NCI-H1092 (cell line): Measurements from ENCODE around the gene SFXN5.

Experiments used
- DNase-seq: peaks from one replicate; lab custom pipeline; 2025; lab: John Stamatoyannopoulos, UW

SFXN5 gene

GRCh38 chr2:72993147-72993932 is 78.2 kb downstream of the SFXN5 start:
- DNase-seq: no peak

- no peak for DNase-seq
These were observed 78.8 kb downstream of the SFXN5 start for GRCh38 chr2:72992734-72993102.

- no peak for DNase-seq
These were observed 79.4 kb downstream of the SFXN5 start for GRCh38 chr2:72991980-72992733.

DNA sequence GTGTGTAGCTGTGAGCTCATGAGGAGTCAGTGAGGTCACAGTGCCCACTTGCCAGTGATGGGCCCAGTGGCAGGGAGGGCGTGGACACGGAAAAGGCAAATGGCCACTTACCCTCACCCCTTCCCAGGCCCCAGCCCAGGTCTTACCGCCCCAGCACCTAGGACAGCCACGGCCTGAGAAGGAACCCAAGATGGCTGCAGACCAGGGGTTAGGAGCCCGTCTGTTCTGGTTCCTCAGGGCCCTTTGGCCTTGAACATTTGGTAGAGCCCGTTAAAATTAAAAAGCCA is 80.1 kb downstream of the SFXN5 start:
- DNase-seq: no peak

DNA sequence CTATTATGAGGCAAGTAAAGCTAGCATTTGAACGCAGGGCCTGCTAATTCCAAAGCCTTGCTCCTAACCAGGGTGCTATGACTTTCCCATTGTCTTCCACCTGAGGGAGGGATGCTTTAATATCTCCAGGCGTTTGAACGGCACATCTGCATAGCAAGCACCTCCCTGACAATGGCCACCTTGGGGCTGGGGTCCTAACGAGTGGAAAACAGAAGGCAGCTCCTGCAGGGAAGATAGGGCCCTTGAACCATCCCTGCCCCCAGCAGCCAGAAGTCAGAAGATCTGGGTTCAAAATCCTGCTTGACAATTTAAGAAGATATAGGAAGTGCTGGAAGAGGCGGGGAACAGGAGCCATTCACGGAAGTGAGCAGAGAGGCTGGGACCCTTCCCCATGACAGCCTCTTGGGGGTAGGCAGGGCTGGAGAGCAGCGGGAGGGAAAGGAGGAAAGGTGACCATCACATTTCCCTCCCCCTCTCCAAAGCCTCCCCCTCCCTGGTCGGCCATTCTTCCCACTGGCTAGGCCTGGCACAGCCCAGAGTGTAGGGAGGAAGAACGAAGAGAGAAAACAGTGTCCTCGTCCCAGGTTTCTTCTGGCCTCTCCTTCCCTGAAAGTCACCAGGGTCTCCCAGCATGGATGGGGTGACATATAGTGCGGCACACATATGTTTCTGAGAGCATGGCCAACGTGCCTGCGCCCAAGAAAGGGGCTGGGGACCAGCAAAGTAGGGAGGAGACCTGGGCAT is 80.6 kb downstream of the SFXN5 start:
- DNase-seq: no peak

DNA sequence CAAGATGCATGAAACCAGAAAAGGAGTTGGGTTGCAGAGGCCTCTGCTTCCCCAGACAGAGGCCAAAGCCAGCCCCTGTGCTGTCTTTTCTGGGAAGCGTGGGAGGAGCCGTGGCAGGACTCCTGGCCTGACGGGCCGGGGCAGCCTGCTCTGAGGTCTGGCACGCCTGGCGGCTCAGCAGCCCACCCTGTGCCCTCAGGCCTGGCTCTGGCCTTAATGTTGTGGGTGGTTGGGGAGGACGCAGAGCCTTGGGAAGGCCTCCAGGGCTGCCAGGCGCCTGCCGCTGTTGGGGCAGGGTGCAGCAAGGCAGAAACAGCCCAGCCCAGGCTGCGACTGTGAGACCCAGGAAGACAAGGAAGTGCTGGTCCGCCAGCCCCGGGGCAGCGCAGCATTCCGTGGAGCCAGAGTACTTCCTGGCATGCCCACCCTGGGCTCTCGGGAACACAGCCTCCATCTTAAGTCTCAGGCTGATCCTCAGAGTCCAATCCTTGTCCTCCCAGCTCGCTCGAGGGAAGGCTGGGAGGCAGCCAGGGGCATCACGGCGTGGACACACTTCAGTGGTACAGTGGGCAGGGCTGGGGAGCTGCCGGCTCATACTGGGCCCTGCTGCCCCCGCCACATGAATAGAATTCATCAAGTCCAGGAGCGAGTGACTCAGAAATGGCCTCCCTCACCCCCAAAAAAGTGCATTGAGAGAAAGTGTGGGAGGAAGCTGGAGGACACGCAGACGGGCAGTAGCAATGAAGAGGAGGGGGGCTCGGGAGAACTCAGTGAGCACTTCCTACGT is 81.5 kb downstream of the SFXN5 start:
- no peak for DNase-seq

DNA sequence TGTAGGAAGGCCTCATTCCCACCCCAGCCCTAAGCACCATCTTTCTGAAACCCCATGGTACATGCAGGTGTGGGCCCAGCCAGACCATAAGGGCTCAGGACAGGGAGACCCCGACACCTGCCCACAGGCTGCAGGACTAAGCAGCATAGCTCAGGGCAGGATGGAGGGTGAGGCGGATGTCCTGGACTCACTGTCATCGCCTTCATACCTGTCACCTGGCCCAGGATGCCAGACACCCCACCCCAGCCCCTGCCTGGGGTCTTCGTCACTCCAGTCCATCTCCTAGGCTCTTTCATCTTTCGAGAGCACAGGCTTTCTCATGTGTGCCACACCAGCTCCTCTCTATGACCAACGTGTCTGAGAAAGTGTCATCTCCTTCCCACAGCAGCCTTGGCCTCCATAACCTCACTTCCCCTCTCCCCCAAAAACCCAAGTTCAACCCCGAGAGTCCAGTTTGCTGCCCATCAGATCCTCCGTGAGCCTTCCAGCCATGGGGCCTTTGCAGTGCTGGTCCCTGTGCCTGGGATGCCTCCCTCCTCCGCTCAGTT is 82.7 kb downstream of the SFXN5 start:
- DNase-seq: no peak

DNA sequence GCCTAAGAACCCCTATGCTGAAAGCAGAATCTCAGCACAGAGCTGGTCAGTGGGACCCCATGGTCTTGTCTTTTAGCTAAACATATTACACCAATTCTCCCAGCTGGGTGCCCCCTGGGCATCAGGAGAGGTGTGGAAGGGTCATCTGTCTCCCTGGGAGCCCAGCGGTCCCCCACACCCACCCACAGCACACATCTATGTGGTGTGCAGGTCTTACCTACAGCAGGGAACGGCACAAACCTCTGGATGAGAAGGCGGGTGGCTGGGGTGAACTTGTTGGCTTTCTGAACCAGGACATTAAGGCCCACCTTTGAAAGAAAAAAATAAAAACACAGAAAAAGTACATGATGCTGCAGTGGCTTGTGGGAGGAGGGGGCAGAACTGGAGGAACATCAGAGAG is 83.5 kb downstream of the SFXN5 start:
- DNase-seq: no peak

- DNase-seq: no peak
These were observed 85.4 kb downstream of the SFXN5 start for GRCh38 chr2:72985891-72986683.

DNA sequence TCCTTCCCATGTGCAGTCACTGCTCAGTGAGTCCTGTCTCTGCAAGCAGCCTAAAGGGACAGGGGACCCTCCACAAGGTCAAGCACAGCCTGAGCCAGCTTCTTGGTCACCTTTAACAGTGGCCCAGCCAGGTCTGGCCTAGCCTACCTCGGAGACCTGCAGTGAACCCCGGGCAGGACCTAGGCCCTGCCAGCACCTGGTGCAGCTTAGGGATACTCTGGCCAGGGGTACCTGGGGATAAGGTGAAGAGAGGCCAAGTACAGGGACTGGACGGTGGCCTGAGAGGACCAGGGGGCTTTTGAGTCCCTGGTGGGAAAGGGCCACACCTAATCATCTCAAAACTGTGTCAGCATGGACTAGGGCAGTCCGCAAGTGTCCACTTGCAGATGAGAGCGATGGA is 86.4 kb downstream of the SFXN5 start:
- no peak for DNase-seq

DNA sequence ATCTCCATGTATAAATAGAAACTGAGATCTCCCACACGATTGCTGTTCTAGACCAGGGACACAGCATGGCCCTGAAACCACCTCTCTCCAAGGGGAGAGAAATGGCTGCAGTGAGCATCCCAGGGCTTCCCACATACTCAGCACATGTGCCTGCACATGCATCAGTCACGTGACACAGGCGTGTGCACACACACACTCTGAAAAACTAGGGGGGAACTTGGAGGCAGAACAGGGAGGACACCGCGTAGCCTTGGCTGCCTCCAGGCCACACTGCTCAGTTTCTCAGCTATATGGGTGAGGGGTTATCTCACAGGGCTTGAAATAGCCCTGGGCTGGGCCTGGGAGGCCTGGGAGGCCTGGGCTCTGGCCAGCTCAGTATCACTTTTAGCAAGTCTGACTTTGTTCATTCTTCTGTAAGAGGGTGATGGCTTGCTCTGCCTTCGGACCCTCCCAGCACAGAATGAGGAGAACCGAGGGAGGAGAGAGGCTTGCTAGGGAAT is 87.3 kb downstream of the SFXN5 start:
- DNase-seq: no peak

DNA sequence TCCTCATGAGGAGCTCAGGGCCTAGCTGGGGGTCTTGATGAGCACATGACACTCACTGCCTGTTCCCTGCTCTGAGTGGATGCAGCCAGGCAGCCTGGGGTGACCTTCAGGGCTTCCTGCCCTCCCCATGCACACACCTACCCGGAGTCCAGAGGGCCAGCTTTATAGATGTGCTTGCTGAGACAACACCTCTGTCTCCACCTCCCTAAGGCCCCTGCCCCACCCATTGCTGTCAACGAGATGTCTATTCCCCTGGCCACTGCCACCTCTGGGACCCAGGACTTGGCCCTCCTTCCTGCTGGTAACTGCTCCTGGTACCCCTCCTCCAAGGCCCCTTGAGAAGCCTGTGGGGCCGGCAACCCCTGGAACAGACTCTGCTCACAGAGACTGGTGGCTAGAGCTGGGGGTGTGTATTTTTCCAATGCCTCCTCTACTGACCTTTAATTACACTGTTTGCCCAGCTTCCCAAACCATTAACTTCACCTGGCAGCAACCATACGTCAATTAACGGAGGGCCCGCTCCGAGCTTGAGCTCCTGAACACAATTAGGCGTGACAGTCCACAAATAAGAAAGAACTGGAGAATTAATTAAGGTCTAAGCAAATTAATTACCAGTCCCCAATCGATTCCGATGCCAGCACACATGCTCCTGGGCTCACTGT is 87.9 kb downstream of the SFXN5 start:
- DNase-seq: no peak

GRCh38 chr2:72982781-72983499 is 88.6 kb downstream of the SFXN5 start:
- no peak for DNase-seq

GRCh38 chr2:72982219-72982618 is 89.3 kb downstream of the SFXN5 start:
- no peak for DNase-seq

DNA sequence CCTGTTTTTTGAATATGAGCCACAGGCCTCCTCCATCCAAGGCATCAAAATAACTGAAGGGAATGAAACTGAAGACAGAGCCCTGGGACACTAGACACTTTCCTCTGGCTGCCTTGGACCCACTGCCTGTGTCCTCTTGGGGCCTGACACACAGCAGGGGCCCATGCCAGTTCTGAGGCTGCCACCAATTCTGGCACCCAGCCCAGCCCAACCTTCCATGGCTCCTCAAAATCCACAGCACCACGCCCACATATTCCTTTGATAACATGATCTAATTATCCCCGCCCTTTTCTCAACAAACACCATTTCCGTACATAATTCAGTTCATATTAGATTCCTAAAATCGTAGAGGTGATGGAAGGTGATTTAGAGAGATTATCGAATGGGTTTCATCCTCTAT is 90.0 kb downstream of the SFXN5 start:
- no peak for DNase-seq

DNA sequence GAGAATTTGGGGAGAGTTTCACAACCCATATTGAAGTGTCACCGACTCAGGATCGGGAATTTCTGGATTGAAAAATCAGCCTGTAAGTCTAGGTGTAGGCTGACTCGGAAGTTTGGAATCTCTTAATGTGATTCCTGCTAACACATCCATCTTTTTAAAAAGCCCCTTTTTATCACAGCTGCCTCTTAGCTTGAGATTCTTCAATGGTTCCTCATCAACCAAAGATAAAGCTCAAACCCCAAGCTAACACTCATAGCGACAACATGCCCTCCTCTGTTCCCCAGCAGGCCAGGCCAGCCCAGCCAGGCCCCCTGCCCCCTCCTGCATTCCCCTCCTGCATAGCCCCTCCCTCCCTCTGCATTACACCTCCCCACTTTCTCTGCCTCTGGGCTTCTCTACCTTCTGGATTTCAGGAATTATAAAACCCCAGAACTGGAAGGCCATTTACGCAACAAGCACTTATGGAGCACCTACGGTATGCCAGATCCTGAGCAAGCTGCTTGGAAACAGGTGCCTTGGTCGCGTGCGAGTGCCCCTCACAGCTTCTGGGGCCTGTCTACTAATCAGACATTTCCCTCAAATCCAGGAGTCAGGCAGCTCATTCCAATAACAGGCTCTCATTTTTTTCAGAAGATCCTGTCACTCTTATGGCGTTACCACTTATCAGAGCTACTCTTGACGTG is 90.8 kb downstream of the SFXN5 start:
- DNase-seq: no peak

DNA sequence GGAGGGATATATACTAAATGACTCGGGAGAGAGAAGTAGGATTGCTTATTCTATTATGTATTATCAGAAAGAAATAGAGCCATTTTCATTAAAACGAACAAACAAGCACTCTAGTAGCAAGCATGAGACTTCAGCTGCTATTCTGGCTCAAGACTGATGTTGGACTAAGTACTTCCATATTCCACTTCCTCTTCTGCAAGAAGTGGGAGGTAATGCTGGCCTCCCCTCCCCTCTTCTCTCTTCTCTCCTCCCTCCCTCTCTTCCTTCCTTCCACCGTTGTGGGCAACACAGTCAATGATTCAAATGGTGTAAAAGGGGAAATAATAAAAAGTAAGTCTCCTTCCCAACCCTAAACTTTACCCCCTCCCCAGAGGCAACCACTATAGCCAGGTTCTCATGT is 91.6 kb downstream of the SFXN5 start:
- no peak for DNase-seq

GRCh38 chr2:72975017-72975416 is 96.5 kb downstream of the SFXN5 start:
- no peak for DNase-seq

GRCh38 chr2:72974436-72974754 is 97.1 kb downstream of the SFXN5 start:
- DNase-seq: no peak
